Stimulated activated CD4-positive, alpha-beta T cell treated with anti-CD3 and anti-CD28 coated beads, Interleukin-4, amount 100 ng/mL, for 4 hours (primary cell): Measurements from ENCODE around the gene KCTD10.

ENCODE experiments used
- DNase-seq, 2 experiments: peaks; one replicate each; pipeline ENCODE4 v3.0.0-alpha.2; 2020

Gene KCTD10, protein sequence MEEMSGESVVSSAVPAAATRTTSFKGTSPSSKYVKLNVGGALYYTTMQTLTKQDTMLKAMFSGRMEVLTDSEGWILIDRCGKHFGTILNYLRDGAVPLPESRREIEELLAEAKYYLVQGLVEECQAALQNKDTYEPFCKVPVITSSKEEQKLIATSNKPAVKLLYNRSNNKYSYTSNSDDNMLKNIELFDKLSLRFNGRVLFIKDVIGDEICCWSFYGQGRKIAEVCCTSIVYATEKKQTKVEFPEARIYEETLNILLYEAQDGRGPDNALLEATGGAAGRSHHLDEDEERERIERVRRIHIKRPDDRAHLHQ

DNA sequence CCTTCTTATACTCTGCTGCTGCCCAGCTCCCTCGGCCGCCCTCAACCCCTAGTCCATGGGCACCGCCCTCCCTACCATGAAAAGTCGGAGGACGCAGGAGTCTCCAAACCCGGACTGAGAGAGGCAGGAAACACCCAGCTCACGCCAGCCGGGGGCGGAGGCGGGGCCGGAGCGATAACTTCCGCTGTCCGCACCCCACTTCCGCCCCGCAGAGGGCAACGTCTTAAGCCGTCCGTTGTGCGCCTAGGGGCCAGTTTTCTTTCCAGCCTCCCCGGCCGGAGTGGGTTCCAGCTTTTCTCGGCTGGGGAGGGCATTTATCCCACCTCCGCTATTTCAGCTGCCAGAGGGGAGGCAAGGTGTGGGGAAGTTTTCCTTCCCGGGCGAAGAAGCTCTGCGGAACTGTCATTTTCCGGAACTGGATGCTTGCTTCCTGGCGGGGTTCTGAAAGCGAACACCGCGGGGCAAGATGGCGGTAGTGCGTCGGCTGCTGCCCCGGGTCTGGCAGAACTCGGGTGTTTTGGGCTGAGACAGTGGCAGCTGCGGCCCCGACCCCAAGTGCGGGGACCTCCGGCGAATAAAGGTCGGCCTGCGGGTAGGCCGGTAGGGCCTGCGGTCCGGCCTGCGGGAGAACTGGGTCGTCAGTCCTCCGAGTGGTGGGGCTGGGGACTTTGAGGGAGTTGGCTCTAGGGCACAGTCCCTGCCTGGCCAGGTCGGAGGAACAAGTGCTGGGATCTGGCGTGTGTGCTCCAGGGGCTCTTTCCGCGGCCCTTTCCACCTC lies at the start of gene KCTD10, which contains the start of gene UBE3B:
TSS of gene KCTD10 (minus strand) at position 116 of the 778 bp plus-strand sequence. CDS start at position 78, 38 bp downstream.
TSS of gene UBE3B (plus strand) at position 450 of the 778 bp plus-strand sequence. CDS start 5,918 bp downstream, outside the sequence.
- DNase-seq: peak; percentile 73 to 84

DNA sequence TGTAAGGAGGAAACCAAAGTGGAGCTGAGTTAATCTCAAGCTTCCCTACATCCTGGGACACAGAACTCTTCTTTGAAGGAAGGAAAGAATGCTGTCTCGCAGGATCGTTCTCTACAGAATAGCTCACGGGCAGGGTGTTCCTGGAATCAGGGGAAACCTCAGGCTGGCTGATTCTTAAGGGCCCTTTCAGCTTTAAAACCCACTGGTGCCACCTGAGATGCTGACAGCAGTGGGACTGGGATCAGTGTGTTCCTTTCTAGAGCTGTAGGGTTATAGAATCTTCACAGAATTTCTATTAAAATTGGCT lies 48.1 kb upstream of the KCTD10 start:
- DNase-seq: no peak

DNA sequence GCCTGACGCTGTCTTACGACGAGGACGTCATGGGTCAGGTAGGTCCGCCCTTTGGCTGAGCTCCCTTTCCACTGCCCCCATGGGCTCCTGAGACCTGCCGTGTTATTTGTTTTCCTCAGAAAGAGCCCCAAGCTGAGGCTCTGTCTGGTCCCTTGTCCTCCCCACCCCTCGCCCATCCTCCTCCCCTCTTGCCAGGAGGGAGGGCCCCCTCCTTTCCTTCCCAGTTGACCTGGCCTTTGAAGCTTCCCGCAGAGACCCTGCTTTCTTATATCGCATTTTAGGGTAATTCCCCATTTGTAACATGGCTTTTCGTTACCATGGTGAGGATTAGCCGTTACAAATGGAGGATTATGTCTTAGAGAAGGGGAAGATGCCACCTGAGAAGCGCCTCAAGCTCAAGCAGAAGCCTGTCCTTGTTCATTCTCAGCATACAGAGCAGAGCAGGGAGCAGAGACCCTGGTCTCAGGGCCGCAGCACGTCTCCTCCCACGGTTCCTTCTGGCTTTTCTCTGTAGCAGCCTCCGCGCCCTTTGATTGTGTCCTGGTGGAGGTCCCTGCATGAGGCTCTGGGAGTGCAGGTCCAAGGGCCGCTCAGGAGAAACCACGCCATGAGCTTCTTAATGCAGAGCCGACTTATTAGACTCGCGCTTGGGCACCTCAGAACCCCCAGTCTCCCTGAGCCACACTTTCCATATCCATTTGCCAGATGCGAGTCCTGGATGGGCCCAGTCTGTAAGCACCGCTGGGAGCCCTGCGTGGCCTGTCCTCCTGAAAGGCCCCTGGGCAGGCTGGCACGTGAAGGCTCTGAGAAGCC lies 47.6 kb upstream of the KCTD10 start:
- no peak for DNase-seq

DNA sequence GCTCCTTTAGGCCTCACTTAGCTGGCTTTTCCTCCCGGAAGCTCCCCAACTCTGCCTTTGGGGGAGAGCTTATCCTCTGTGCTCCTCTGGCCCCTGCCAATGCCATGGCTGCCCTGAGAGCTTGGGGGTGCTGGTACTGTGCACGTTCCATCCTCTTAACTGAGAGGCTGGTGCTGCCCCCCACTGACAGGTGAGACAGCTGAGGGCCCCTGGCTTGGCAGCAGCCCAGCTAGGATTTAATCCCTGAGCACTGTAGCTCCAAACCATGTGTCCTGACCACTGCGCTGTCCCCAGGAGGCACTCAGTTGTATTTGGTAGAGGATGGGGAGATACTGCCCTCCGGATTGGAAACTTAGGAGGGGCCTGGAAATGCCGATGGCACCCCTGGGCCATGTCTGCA lies 46.4 kb upstream of the KCTD10 start:
- no peak for DNase-seq

DNA sequence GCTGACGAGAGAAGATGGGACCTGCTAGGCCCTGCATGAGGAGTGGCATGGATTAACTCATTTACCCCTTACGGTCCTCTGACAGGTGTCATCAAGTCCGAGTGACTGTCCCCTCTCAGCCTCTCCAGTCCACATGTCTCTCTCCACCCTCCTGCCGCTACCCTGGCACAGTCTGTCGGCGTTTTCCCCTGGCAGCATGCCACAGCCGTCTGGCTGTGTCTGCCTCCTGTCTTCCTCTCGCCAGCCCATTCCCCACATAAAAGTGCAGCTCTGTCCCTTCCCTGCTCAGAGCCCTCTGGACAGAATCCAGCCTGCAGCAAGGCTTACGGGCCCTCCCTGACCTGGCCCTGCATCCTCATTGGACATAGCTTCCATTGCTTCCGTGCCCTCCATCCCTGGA lies 46.0 kb upstream of the KCTD10 start:
- no peak for DNase-seq

DNA sequence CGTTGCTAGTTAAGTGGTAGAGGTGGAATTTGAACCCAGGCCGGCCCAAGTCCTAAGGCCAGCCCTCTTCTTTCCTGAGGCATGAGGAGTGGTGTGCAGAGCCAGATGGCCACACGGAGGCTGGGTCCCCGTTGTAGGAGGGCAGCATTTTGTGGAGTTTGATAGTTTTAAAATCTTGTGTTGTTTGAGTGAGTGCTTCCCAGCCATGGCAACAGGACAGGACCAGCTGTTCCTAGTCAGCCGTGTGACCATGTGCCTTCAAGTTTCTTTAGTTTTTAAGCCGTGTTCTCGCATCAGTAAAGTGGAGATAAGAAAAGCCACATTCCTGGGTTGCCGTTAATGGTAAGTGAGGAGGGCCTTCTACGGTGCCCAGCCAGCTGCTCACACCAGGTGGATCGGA lies 44.7 kb upstream of the KCTD10 start:
- no peak for DNase-seq

DNA sequence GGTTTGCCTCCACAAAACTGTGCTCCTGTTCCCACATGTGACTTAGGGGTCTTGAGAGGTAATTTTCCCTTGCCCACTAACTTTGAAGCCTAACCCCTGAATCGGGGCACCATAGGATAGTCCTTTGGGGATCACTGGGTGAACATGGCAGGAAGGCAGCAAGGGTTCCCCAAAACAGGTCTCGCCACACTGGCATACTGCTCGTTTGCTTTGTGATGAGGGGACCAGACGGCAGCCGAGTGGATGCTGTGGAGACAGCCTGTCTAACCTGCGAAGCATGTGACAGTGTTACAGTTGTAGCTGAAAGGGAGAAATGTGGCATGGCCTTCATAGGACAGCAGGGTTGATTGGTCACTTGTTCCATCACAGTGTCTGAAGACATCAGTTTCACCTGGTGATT lies 42.7 kb upstream of the KCTD10 start:
- no peak for DNase-seq

DNA sequence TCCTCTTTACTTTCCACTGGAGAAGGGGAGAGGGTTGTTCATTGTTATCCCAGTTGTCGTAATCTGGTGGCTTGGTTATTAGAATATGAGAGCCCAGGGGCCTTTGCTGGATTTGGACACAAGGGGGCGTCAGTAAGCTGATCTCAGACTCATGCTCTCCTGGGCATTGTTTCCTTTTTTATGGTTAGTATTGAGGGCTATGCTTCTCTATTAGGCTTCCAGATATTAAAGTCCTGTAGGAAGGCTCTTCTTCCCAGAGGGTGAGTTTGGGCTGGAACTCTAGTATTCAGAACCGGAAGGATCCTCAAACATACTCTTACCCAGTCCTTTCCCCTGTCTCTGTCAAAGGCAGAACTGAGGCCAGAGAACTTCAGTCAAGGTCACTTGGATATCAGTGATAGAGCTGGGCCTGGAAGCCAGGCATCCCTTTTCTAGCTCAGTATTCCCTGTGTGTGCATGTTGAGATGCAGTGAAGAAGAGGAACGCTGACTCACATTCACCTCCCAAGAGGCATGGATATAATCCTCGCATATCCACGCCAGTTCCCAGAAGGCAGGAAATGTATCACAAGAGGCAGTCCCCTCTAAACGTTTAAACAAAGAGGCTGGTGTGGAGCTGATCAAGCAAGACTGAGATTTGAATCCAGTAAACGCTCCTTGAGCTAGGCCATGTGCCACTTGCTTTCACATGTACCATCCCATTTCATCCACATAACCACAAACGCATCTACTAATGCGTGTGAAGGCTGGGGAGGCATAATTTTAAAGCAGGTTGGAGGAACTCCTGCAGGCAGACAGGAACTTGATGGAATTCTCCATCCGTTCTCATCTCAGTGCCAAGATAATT lies 41.9 kb upstream of the KCTD10 start:
- DNase-seq: peak; percentile 24 to 46

DNA sequence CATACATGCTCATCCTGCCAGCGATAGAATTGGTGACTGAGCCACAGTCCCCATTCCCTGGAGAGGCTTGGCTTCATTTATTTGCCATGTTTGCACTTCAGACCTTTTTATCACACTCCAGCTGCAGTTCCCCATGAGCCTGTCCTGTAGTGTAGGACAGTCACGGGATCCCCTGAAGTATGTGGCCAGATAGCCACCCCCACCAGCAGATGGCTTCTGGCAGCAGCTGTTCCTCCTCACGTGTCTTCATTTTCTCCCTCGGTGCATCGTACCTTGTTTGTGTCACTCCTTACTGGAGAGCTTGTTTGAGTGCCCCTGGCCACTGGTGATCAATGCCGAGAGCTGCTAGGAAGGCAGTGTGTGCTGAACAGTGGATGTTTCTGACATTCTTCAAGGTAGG lies 40.5 kb upstream of the KCTD10 start:
- no peak for DNase-seq

DNA sequence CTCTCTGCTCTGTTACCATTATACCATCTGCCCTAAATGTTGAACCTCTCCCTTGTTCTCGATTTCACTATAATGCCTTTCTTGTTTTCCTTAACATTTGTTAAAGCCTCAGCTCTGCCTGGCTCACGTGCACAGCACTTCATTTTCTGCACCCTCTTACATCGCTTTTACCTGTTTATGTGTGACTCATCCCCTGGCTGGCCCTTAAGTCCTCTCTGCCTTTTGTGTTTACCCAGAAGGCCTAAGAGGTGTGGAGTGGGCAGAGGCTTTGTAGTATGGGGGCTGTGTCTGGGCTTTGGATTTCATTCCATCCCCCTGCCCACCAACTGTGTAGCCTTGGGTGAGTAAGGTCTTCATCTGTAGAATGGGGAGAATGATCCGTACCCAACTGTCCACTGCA lies 36.9 kb upstream of the KCTD10 start:
- DNase-seq: no peak

DNA sequence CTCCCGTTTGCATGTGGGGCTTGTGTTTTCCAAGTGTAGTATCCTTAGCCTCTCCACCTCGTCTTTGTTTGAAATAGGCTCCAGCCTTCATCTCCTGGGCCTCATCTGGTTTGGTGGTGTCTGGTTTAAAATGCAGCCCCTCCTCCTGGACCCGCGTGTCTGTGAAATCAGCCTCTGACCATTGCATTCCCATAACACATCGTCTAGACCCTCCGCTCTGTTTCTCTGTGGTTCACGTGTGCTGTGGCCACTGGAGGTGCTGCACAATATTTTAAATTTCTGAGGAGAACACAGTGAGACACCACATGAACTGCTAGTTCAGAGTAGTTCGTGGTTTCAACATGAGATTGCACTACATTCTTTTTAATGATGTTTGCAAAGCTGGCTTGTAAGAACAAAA lies 36.0 kb upstream of the KCTD10 start:
- no peak for DNase-seq

DNA sequence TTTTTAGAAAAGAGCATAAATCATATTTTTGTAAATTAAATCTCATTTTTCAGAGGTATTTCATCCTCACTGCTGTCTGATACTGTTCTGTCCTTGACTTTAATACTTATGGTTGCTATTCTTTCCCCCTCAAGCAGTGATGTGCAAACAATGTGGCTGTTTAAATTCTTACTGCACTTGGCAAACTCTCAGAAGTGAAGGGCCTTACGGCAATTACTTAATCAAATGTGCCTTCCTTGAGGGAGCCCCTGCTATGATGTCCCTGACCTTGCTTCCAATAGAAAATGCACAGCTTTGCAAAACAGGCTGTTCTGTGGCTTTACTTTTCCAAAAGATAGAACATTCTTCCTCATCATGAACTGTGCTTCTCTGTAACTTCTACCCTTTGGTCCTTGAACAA lies 35.5 kb upstream of the KCTD10 start:
- no peak for DNase-seq

DNA sequence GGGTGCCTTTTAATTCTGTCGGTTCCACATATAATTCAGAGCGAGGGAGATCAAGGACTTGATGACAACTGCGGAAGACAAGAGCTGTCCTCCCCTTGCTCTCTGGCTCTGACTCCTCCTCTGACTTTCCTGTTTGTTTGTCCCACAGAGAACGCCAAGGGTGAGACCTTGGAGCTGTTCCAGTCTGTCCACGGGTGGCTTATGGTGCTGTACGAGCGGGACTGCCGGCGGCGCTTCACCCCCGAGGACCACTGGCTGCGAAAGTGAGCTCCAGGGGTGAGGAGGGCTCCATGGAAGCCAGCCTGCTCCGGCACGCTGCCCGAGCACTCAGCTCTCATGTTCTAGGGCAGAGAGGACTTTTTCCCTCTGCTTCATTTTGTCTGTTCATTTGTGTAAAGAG lies 33.1 kb upstream of the KCTD10 start:
- no peak for DNase-seq

DNA sequence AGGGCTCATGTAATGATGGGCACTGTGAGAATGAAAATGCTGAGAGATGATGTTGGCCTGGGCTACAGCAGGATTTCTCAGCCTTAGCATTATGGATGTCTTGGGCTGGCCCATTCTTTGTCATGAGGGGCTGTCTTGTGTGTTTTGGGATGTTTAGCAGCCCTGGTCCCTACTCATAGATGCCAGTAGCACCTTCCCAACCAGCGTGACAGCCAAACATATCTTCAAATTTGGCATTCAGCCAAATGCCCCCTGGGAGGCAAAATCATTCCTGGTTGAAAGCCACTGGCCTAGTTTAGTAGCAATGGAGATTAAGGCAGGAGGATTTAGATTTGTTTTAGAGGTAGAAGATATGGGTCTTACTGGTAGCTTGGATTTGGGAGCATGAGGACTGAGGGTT lies 27.0 kb upstream of the KCTD10 start:
- no peak for DNase-seq

DNA sequence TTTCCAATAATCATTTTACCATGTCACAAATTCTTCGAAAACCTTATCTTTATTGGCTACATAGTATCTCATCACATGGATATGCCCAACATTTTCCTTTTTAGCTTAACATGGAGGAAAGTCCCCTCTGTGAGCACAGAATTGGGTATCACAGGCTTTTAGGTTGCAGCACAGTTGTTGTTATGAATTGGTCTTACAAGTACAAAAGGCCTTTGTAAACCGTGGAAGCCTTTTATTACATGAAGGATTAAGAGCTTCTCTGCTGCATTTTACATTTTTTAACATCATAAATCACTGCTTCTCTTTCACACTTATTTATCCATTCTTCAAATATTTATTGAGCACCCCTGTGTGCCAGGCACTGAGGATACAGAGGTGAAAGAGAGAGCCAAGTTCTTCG lies 26.5 kb upstream of the KCTD10 start:
- no peak for DNase-seq

DNA sequence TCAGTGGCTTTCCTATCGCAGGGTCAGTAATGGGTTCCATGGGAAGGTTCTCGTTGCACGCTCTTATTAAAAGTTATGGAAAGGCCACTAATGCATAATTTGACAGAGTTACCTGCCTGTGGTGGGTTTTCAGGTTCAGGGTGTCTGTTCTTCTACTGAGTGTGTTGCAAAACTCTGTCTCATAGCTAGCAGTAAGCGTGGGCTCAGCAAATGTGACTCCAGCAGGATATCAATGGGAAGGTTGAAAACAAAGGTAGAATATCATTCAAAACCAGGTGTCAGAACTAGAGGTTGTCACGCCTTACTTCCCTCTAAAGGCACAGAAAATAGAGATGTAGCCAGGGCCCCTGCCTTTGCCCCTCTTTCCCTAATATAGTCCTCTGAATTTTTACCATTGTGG lies 25.2 kb upstream of the KCTD10 start:
- no peak for DNase-seq

DNA sequence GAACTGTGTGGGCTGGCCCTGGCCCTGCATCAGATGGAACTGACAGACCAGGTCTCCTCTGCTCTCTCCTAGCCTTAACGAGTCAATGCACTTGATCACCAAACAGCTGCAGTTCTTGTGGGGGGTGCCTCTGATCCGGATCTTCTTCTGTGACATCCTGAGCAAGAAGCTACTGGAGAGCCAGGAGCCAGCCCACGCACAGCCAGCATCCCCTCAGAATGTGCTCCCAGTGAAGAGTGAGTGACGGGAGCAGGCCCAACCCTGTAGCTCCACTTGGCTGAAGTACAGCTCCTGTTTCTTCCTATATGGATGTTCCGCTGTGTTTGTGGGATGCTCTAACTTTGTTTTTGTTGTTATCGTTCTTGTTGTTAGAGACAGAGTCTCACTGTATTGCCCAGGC lies 24.2 kb upstream of the KCTD10 start:
- no peak for DNase-seq

DNA sequence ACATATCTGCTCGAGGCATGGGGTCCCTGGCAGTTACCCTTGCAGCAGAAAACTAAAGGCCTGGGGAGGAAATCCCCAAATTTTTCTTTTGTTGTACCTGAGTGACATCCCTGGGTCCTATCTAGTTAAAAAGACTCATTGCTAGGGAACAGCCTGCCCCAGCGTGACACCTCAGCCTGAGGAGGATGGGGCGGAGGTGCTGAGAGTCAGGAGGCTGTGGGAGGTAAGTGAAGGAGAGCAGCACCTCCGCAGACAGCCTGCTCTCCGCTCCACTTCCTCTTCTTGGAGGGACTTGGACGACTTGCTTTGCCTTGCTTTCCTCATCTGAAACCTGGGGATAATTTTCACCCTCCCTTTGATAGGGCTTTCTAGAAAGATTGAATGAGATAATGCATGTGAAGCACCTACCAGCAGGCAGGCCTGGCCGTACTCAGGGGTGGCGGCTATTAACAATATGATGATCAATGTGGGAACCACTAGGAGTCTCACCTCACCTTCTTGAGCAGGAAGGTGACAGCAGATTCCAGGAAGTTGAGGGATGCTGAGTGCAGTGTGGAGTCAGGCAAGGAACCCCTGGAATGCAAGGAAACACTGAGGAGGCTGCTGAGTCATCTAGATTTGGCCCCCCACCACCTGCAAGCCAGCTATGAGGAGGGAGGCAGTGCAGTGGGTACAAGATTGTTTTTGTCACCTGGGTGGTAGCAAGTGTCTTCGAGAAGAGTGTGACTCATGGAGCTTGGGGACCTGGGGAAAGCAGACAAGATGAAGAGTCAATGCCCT lies 23.5 kb upstream of the KCTD10 start:
- DNase-seq: no peak

DNA sequence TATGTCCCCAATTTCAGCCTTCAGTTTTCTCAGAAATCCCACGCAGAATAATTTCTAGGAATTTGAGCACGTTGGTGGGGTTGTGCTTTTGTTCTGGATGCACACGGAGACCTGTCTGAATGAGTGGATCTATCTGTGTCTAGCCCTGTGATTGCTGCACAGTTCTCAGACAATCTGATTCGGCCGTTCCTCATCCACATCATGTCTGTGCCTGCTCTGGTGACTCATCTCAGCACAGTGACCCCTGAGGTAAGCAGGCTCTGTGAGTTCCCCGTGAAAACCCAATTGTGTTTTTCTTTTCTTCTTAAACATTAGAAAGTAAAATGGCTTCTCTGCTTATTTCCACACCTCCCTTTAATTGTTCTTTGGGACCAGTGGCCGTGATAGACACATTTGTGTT lies 20.6 kb upstream of the KCTD10 start:
- no peak for DNase-seq

DNA sequence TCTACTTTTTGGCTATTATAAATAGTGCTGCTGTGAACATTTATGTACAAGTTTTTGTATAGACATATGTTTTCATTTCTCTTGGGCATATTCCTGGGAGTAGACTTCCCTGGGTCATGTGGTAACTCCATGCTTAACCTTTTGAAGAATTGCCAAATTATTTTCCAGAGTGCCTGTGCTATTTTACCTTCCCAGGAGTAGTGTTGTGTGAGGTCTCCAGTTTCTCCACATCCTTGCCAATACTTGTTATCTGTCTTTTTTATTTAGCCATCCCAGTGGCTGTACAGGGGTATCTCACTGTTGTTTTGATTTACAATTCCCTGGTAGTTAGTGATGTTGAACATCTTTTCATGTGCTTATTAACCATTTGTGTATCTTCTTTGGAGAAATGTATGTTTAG lies 19.2 kb upstream of the KCTD10 start:
- DNase-seq: no peak

DNA sequence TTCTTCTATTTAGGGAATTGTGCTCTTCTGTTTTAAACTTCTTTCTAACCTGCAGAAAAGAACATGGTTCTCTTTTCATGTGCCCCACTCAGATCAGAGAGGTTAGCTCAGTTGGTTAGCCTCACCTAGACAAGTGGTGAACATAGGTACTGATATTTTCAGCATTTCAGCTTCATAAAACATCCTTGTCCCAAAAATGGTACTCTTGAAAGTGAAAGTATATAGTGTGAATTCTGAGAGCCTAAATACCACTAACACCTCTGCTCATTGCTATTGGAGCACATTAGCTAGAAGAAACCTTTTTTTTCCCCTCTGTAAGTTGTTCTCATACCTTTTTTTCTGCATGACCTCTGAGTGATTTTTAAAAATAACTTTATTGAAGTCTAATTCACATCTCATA lies 17.9 kb upstream of the KCTD10 start:
- no peak for DNase-seq

DNA sequence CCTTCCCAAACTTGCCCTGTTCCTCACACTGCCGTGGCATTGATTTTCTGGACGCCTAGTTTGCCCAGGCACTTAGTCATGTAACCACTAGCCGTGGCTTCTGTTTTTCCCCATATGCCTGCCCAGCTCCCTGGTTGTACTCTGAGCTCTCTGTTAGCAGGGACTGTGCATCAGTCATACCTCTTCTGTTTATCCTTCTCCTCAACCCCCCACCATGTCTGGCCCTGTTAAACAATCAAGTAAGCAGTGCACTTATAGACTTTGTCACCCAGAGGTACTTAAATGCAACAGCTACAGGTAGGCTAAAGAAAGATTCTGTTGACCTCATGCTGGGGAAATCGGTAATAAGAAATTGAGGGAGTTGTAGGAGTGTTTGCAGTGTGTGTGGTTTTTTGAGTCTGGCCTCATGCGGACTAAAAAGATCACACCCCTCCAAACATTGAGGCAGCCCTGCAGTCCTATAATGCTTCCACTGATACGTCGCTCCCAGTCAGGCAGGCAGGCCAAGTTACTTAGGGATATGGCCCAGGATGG lies 17.3 kb upstream of the KCTD10 start:
- DNase-seq: no peak
